Measurements from ENCODE around the gene PNRC2. TPM values are rescaled to one million over a fixed set of nuclear protein-coding genes. Genes with fewer than 3 reads are reported as not detected.
"Not testable (repeated sequence)": the region's sequence is repeated elsewhere in the genome, so short reads cannot be mapped to it uniquely, and the experiment has no call there.

PNRC2 gene
- total and polyA plus RNA-seq, 4 donors: 24.9 to 63.6 (median 36.3) TPM

- Histone ChIP-seq H3K4me1 (ENCODE audit: control insufficient read depth in 4 of 4, insufficient read depth in 4 of 4, low read length in 3 of 4) (peaks cover 0 to 17% (median 11%) of the 10 kb centered on the region in 4 donors), H3K9ac (ENCODE audit: low read depth in 1 of 2, low read length in 2 of 2) (no peak overlapping the region), H3K27me3 (ENCODE audit: control insufficient read depth in 4 of 4, insufficient read depth in 4 of 4, low read length in 3 of 4) (no peaks in the 10 kb centered on the region), H3K9me3 (ENCODE audit: control insufficient read depth in 4 of 4, low read length in 3 of 4) (no peaks in the 10 kb centered on the region), H3K4me3 (ENCODE audit: low read depth in 1 of 3, low read length in 3 of 3) (no peak overlapping the region), H3K27ac (ENCODE audit: low read depth in 1 of 2, low read length in 2 of 2) (no peak overlapping the region), H3K36me3 (ENCODE audit: control insufficient read depth in 4 of 4, insufficient read depth in 3 of 4, low read depth in 1 of 4, low read length in 3 of 4) (no peaks in the 10 kb centered on the region)
- no peak for DNase-seq (ENCODE audit: low spot score)
- no peak for TF ChIP-seq HNF4A (conservative IDR thresholded peaks at IDR 0.05)
- TF ChIP-seq FOXA1 (IDR thresholded peaks at IDR 0.05): no peak
- 69% methylated on average over 7 of the region's 7 CpGs for WGBS
Measured at GRCh38 chr1:23957096-23957495, 2.5 kb upstream of the PNRC2 start.

GRCh38 chr1:23958040-23958809 is 1.4 kb upstream of the PNRC2 start:
- H3K27me3 ChIP-seq (ENCODE audit: control insufficient read depth in 4 of 4, insufficient read depth in 4 of 4, low read length in 3 of 4); H3K9me3 ChIP-seq (ENCODE audit: control insufficient read depth in 4 of 4, low read length in 3 of 4); H3K36me3 ChIP-seq (ENCODE audit: control insufficient read depth in 4 of 4, insufficient read depth in 3 of 4, low read depth in 1 of 4, low read length in 3 of 4); DNase-seq (ENCODE audit: low spot score): not testable (repeated sequence)
- Histone ChIP-seq H3K4me3 (ENCODE audit: low read depth in 1 of 3, low read length in 3 of 3) (peak overlapping the region; percentile 22 to 95 (median 72)), H3K27ac (ENCODE audit: low read depth in 1 of 2, low read length in 2 of 2) (peak overlapping the region; percentile 95 to 98), H3K4me1 (ENCODE audit: control insufficient read depth in 4 of 4, insufficient read depth in 4 of 4, low read length in 3 of 4) (peaks cover 0 to 17% (median 11%) of the 10 kb centered on the region in 4 donors), H3K9ac (ENCODE audit: low read depth in 1 of 2, low read length in 2 of 2) (peak overlapping the region; percentile 50 to 85)
- WGBS: 66% methylated on average over 19 of the region's 19 CpGs

- Histone ChIP-seq H3K4me3 (ENCODE audit: low read depth in 1 of 3, low read length in 3 of 3) (peak overlapping the region; percentile 22 to 95 (median 72)), H3K27ac (ENCODE audit: low read depth in 1 of 2, low read length in 2 of 2) (peak overlapping the region; percentile 95 to 98), H3K9ac (ENCODE audit: low read depth in 1 of 2, low read length in 2 of 2) (peak overlapping the region; percentile 50 to 85), H3K9me3 (ENCODE audit: control insufficient read depth in 4 of 4, low read length in 3 of 4) (no peaks in the 10 kb centered on the region), H3K36me3 (ENCODE audit: control insufficient read depth in 4 of 4, insufficient read depth in 3 of 4, low read depth in 1 of 4, low read length in 3 of 4) (peaks cover 1 to 6% (median 3%) of the 10 kb centered on the region in 4 donors), H3K27me3 (ENCODE audit: control insufficient read depth in 4 of 4, insufficient read depth in 4 of 4, low read length in 3 of 4) (no peaks in the 10 kb centered on the region), H3K4me1 (ENCODE audit: control insufficient read depth in 4 of 4, insufficient read depth in 4 of 4, low read length in 3 of 4) (peaks cover 0 to 17% (median 13%) of the 10 kb centered on the region in 4 donors)
- WGBS: 1% methylated on average over 30 of the region's 30 CpGs
- TF ChIP-seq TAF1 (conservative IDR thresholded peaks at IDR 0.05) (no peak), HNF4G (IDR thresholded peaks at IDR 0.05) (no peak), ATF3 (IDR thresholded peaks at IDR 0.05) (no peak), SP1 (IDR thresholded peaks at IDR 0.05) (no peak), RXRA (IDR thresholded peaks at IDR 0.05) (peak; percentile 32 to 42), ZBTB33 (IDR thresholded peaks at IDR 0.05) (no peak), REST (IDR thresholded peaks at IDR 0.05) (no peak), EGR1 (IDR thresholded peaks at IDR 0.05; ENCODE audit: low read depth in 2 of 2) (peak in 1 of 2 donors; percentile 69), NR2F2 (IDR thresholded peaks at IDR 0.05) (no peak), RAD21 (IDR thresholded peaks at IDR 0.05) (peak; percentile 62 to 65), HNF4A (conservative IDR thresholded peaks at IDR 0.05) (peak in 1 of 2 donors; percentile 22), MAX (IDR thresholded peaks at IDR 0.05) (peak; percentile 27), YY1 (IDR thresholded peaks at IDR 0.05) (no peak), FOXA1 (IDR thresholded peaks at IDR 0.05) (no peak), JUND (IDR thresholded peaks at IDR 0.05) (no peak), FOXA2 (IDR thresholded peaks at IDR 0.05) (no peak), GABPA (IDR thresholded peaks at IDR 0.05 in 1 of 2, conservative IDR thresholded peaks at IDR 0.05 in 1 of 2) (peak; percentile 36 to 40), CTCF (IDR thresholded peaks at IDR 0.05; ENCODE audit: low read depth, low read length, missing input control) (no peak)
- DNase-seq (ENCODE audit: low spot score): peak; percentile 80
Measured at GRCh38 chr1:23958810-23959460, 693 bp upstream of the PNRC2 start.
